Measurements from ENCODE around the gene PEX19. TPM values are rescaled to one million over a fixed set of nuclear protein-coding genes. Genes with fewer than 3 reads are reported as not detected.

The PEX19 gene
- total RNA-seq, 1 experiment from 2014 or later: 50.1 TPM

DNA sequence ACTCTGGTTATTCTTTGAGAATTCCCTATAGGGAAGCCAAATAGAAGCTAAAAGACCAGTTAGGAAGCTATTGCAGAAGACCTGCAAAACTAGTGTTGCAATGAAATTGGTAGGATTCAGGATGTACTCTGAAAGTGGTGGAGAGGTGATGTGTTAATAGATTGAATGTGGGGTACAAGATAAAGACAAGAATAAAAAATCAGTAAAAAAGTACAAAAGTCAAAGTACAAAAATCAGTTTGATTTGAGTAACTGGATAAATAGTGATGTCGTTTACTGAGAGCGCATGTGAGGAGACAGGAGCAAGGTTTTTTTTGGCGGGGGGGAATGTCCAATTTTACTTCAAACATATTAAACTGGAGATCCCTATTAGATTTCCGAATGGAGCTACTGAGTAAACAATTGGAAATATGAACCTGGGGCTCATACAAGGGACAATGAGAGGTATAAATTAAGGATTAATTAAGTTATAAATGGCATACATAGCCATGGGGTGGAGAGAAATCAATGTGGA is 20.1 kb downstream of the PEX19 start:
- ChIA-PET CTCF (no interaction called here), POLR2A (ENCODE audit: unreplicated experiment) (no interaction called here)
- Histone ChIP-seq H3K27me3 (ENCODE audit: insufficient read depth, low read depth) (no peaks in the 10 kb centered on the region), H3K36me3 (ENCODE audit: low read depth) (peaks cover 2% of the 10 kb centered on the region; the same call in 1 of the 2 replicates), H3K27ac (no peak overlapping the region), H3K79me2 (ENCODE audit: low read depth) (peaks cover 23% of the 10 kb centered on the region), H2AFZ (no peak overlapping the region), H3K4me3 (no peak overlapping the region), H3K9me2 (ENCODE audit: insufficient read depth) (no peaks in the 10 kb centered on the region), H3K4me2 (no peak overlapping the region), H3K4me1 (replicated peaks; ENCODE audit: insufficient read depth) (peaks cover 23% of the 10 kb centered on the region), H4K20me1 (ENCODE audit: insufficient read depth) (peaks cover 15% of the 10 kb centered on the region), H3F3A (ENCODE audit: insufficient read depth, low read depth) (peaks cover 23% of the 10 kb centered on the region), H3K9me3 (ENCODE audit: insufficient read depth, low read depth) (no peaks in the 10 kb centered on the region)
- no peak for DNase-seq
- intact Hi-C loops (cut with micrococcal nuclease; ENCODE audit: unreplicated experiment): no loop called here
- TF ChIP-seq EZH2 (IDR thresholded peaks at IDR 0.05; ENCODE audit: low read depth): no peak
- TF ChIP-seq, protein P1, sequence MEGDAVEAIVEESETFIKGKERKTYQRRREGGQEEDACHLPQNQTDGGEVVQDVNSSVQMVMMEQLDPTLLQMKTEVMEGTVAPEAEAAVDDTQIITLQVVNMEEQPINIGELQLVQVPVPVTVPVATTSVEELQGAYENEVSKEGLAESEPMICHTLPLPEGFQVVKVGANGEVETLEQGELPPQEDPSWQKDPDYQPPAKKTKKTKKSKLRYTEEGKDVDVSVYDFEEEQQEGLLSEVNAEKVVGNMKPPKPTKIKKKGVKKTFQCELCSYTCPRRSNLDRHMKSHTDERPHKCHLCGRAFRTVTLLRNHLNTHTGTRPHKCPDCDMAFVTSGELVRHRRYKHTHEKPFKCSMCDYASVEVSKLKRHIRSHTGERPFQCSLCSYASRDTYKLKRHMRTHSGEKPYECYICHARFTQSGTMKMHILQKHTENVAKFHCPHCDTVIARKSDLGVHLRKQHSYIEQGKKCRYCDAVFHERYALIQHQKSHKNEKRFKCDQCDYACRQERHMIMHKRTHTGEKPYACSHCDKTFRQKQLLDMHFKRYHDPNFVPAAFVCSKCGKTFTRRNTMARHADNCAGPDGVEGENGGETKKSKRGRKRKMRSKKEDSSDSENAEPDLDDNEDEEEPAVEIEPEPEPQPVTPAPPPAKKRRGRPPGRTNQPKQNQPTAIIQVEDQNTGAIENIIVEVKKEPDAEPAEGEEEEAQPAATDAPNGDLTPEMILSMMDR (conservative IDR thresholded peaks at IDR 0.05): no peak
- BruUV-seq (replicated peaks): no TSS peak

DNA sequence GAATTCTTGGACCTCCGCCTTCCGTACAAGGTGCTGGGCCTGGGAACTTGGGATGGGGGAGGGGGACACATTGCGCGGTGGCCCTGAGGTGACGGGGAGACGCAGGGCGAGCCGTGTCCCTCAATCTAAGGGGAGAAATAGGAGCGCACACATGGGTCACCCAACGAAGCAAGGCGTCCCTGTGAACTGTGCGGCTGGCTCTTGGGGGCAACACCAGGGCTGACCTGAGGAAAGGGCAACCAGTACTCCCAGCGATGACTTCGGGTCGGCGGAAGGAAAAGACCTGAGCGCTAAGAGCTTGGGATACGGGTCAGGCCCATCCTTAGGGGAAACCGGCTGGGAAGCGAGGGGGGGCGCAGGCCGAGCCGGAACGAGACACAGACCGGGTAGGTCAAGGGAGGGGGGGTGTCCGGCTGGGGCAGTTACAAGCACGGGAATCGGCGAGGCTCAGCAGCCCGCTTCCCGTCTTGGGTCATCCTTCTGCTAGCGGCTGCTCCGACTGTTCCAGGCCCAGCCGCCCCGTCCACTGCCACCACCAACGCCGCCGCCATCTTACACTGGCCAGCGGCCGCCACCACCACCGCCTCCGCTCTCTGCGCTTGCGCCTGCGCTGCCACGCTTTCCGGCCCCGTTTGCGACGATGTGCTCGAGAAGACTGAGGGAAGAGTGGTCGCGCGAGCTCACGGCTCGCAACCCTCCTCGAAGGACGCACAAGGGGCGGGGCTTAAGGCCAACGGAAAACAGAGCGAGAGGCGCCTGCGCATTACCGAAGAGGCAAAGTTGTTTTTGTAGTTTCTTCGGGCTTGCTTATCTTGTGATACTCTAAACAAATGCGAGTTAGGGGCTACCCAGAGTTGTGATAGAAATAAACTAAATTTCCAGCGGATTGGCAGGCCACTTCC is 22.8 kb downstream of the PEX19 start, which contains the start of gene DCAF8:
DCAF8 (minus strand) TSS at position 657 of the 902 bp plus-strand sequence. CDS start 18,541 bp downstream, outside the sequence.
- Histone ChIP-seq H3K79me2 (ENCODE audit: low read depth) (peaks cover 50% of the 10 kb centered on the region), H3K4me1 (replicated peaks; ENCODE audit: insufficient read depth) (peaks cover 31% of the 10 kb centered on the region), H3K27ac (peak within 1 kb of the TSS; percentile 84), H3K4me3 (peak within 1 kb of the TSS; percentile 82), H3K27me3 (ENCODE audit: insufficient read depth, low read depth) (no peaks in the 10 kb centered on the region), H3K9me2 (ENCODE audit: insufficient read depth) (no peaks in the 10 kb centered on the region), H3F3A (ENCODE audit: insufficient read depth, low read depth) (peaks cover 30% of the 10 kb centered on the region), H3K36me3 (ENCODE audit: low read depth) (peaks cover 5% of the 10 kb centered on the region; the same call in 1 of the 2 replicates), H3K4me2 (peak within 1 kb of the TSS; percentile 99), H2AFZ (peak within 1 kb of the TSS; percentile 100), H4K20me1 (ENCODE audit: insufficient read depth) (peaks cover 28% of the 10 kb centered on the region), H3K9me3 (ENCODE audit: insufficient read depth, low read depth) (no peaks in the 10 kb centered on the region)
- ChIA-PET POLR2A (ENCODE audit: unreplicated experiment) (interaction anchor here (0.6 to 1.0 kb wide), 5 partner anchors 12 to 221 kb away, joined by 3 to 8 read pairs (median 5); no protein-coding TSS in a partner anchor), CTCF (interaction anchor here (0.6 to 1.1 kb wide), 2 partner anchors 11 to 29 kb away, joined by 3 to 10 read pairs; no protein-coding TSS in a partner anchor)
- intact Hi-C loops (cut with micrococcal nuclease; ENCODE audit: unreplicated experiment): loop anchor here (1.0 kb wide), 1 partner anchor 23 kb away; the partner anchor contains the start of gene PEX19
- BruUV-seq (replicated peaks): TSS peak; percentile 51
- TF ChIP-seq, protein P1 (conservative IDR thresholded peaks at IDR 0.05): no peak
- no peak for TF ChIP-seq EZH2 (IDR thresholded peaks at IDR 0.05; ENCODE audit: low read depth)
- peak; percentile 88 to 95 for DNase-seq

DNA sequence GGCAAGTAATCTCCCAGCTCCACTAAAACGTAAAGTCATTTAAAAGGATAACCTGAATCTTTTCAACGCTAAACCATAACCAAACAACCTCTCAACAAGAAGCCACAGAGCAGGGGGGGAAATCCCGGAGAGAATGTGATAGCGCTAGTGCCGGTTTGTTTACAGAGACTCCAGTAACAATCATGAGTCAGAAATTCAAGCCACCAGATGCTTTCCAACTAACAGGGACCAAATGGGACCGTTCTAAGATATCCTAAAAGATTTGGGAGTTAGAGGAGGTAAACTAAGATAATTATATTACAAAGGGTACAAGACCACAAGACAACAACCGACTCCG is 23.4 kb downstream of the PEX19 start:
- H3K27ac ChIP-seq: peak overlapping the region; percentile 84
- POLR2A ChIA-PET (ENCODE audit: unreplicated experiment): interaction anchor here (0.7 kb wide), 1 partner anchor 221 kb away, joined by 5 read pairs; no protein-coding TSS in a partner anchor

More for the DNA sequence above, 23.4 kb downstream of the PEX19 start:
- Histone ChIP-seq H3K36me3 (ENCODE audit: low read depth) (peaks cover 5% of the 10 kb centered on the region; the same call in 1 of the 2 replicates), H3K9me2 (ENCODE audit: insufficient read depth) (no peaks in the 10 kb centered on the region), H3K27me3 (ENCODE audit: insufficient read depth, low read depth) (no peaks in the 10 kb centered on the region), H3K4me3 (peak overlapping the region; percentile 82), H3K4me2 (peak overlapping the region; percentile 99), H3K9me3 (ENCODE audit: insufficient read depth, low read depth) (no peaks in the 10 kb centered on the region), H4K20me1 (ENCODE audit: insufficient read depth) (peaks cover 30% of the 10 kb centered on the region), H3K79me2 (ENCODE audit: low read depth) (peaks cover 56% of the 10 kb centered on the region), H3K4me1 (replicated peaks; ENCODE audit: insufficient read depth) (peaks cover 37% of the 10 kb centered on the region), H2AFZ (peak overlapping the region; percentile 100), H3F3A (ENCODE audit: insufficient read depth, low read depth) (peaks cover 36% of the 10 kb centered on the region)
- DNase-seq: peak; percentile 38 to 74
- CTCF ChIA-PET: interaction anchor here (0.8 kb wide), 1 partner anchor 30 kb away, joined by 3 read pairs; no protein-coding TSS in a partner anchor
- intact Hi-C loops (cut with micrococcal nuclease; ENCODE audit: unreplicated experiment): no loop called here
- TF ChIP-seq EZH2 (IDR thresholded peaks at IDR 0.05; ENCODE audit: low read depth): no peak
- TF ChIP-seq, protein P1 (conservative IDR thresholded peaks at IDR 0.05): no peak
- BruUV-seq (replicated peaks): no TSS peak
